Neural cell (in vitro differentiated cells): ENCODE data around the gene PAQR5.

Experiments
- MXI1 ChIP-seq: fragments of 450-650 bp; conservative IDR thresholded peaks from 2 replicates; pipeline ENCODE4 v1.6.1; 2014; ENCODE audit warnings: antibody characterized with exemption, mild to moderate bottlenecking; ENCODE audit not compliant: poor library complexity, severe bottlenecking
- TAF1 ChIP-seq: IDR thresholded peaks from 2 replicates; pipeline ENCODE4 v1.6.1; 2012; ENCODE audit warnings: low read depth
- TF ChIP-seq, protein P1 (sequence below): fragments of 450-650 bp; IDR thresholded peaks from 2 replicates; pipeline ENCODE4 v1.5.1; 2014; ENCODE audit warnings: antibody characterized with exemption, mild to moderate bottlenecking, moderate library complexity; ENCODE audit not compliant: poor library complexity, severe bottlenecking

DNA sequence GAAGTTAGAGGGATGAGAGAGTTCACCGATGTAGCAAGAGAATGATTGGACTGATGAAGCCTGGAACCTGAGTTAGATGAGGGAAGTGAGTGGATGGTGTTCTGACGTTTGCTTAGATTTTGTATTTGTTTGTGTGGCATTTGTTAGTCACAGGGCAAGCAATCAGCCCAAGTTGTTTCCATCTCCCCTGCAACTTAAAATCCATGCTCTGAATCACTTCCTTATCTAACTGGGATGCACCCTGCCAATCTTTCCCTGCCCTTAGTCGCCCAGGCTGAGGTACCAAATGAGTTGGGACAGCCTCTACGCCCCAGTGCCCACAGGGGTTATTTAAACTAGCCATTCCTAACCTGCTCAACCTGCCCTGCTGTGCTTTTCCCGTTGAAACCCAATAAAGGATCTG, 12.6 kb downstream of the PAQR5 start:
- TF ChIP-seq, protein P1, sequence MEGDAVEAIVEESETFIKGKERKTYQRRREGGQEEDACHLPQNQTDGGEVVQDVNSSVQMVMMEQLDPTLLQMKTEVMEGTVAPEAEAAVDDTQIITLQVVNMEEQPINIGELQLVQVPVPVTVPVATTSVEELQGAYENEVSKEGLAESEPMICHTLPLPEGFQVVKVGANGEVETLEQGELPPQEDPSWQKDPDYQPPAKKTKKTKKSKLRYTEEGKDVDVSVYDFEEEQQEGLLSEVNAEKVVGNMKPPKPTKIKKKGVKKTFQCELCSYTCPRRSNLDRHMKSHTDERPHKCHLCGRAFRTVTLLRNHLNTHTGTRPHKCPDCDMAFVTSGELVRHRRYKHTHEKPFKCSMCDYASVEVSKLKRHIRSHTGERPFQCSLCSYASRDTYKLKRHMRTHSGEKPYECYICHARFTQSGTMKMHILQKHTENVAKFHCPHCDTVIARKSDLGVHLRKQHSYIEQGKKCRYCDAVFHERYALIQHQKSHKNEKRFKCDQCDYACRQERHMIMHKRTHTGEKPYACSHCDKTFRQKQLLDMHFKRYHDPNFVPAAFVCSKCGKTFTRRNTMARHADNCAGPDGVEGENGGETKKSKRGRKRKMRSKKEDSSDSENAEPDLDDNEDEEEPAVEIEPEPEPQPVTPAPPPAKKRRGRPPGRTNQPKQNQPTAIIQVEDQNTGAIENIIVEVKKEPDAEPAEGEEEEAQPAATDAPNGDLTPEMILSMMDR: no peak
- TF ChIP-seq MXI1 (no peak), TAF1 (no peak)
